GM18907 (cell line): ENCODE results near the gene FRRS1L.
"Not testable (repeated sequence)": the region's sequence is repeated elsewhere in the genome, so short reads cannot be mapped to it uniquely, and the experiment has no call there.

ENCODE experiments used
- ATAC-seq: cut with Tn5 transposase; IDR thresholded peaks from one replicate; pipeline ENCODE4 v1.9.1; 2021; ENCODE audit warnings: mild to moderate bottlenecking, moderate library complexity; ENCODE audit not compliant: unreplicated experiment

FRRS1L gene

GRCh38 chr9:109133533-109133932 is 33.5 kb downstream of the FRRS1L start:
- no peak for ATAC-seq

GRCh38 chr9:109132567-109133021 is 34.5 kb downstream of the FRRS1L start:
- ATAC-seq = no peak

GRCh38 chr9:109129470-109130197 is 37.4 kb downstream of the FRRS1L start:
- ATAC-seq = no peak

- ATAC-seq = not testable (repeated sequence)
These were observed 40.4 kb downstream of the FRRS1L start for GRCh38 chr9:109126671-109127070.

GRCh38 chr9:109124121-109124520 is 42.9 kb downstream of the FRRS1L start:
- no peak for ATAC-seq

- ATAC-seq = peak; percentile 36
These were observed 44.1 kb downstream of the FRRS1L start for GRCh38 chr9:109122726-109123621.

GRCh38 chr9:109121232-109121796 is 45.7 kb downstream of the FRRS1L start:
- no peak for ATAC-seq

- no peak for ATAC-seq
These were observed 46.8 kb downstream of the FRRS1L start for GRCh38 chr9:109120204-109120789.

- peak; percentile 94 for ATAC-seq
These were observed 47.4 kb downstream of the FRRS1L start, which contains the start of gene TMEM245 for GRCh38 chr9:109119439-109120203. Gene TMEM245 (minus strand): TSS chr9:109119947. CDS start chr9:109119913, 34 bp downstream.

GRCh38 chr9:109118808-109119438 is 48.1 kb downstream of the FRRS1L start:
- ATAC-seq = no peak

GRCh38 chr9:109117856-109118807 is 48.9 kb downstream of the FRRS1L start:
- no peak for ATAC-seq

- no peak for ATAC-seq
These were observed 51.0 kb downstream of the FRRS1L start for GRCh38 chr9:109115931-109116526.

GRCh38 chr9:109114670-109115069 is 52.4 kb downstream of the FRRS1L start:
- ATAC-seq = no peak

GRCh38 chr9:109113892-109114609 is 53.0 kb downstream of the FRRS1L start:
- no peak for ATAC-seq

- ATAC-seq = no peak
These were observed 53.8 kb downstream of the FRRS1L start for GRCh38 chr9:109113254-109113653.

- ATAC-seq = peak; percentile 70
These were observed 56.6 kb downstream of the FRRS1L start for GRCh38 chr9:109110329-109111021.

GRCh38 chr9:109109967-109110328 is 57.1 kb downstream of the FRRS1L start:
- ATAC-seq = no peak
